Liver (tissue), 9 donors: ENCODE results near the gene GIPR. TPM values are rescaled to one million over a fixed set of nuclear protein-coding genes. Genes with fewer than 3 reads are reported as not detected.

Experiments used
- DNase-seq: peaks from one replicate; pipeline ENCODE4 v3.0.0-alpha.2; 2017; ENCODE audit warnings: low spot score
- H3K27ac ChIP-seq, 2 donors: one replicate each; pipeline ENCODE4 v1.7.0; 2013; ENCODE audit warnings: inconsistent platforms in 2 of 2, low read length in 2 of 2, control low read depth in 1 of 2, low read depth in 1 of 2, mild to moderate bottlenecking in 1 of 2
- H3K27me3 ChIP-seq, 4 donors: one replicate each; pipeline versions ENCODE4 v1.6.1 to v1.7.0; 2013; ENCODE audit warnings: low read length in 3 of 4, inconsistent platforms in 1 of 4, mild to moderate bottlenecking in 1 of 4, moderate library complexity in 1 of 4; ENCODE audit not compliant: control insufficient read depth in 4 of 4, insufficient read depth in 4 of 4
- H3K36me3 ChIP-seq, 4 donors: one replicate each; pipeline versions ENCODE4 v1.6.1 to v1.7.0; 2013; ENCODE audit warnings: low read length in 3 of 4, mild to moderate bottlenecking in 3 of 4, low read depth in 1 of 4, moderate library complexity in 1 of 4; ENCODE audit not compliant: control insufficient read depth in 4 of 4, insufficient read depth in 3 of 4
- H3K4me1 ChIP-seq, 4 donors: one replicate each; pipeline versions ENCODE4 v1.6.1 to v1.7.0; 2013; ENCODE audit warnings: low read length in 3 of 4, mild to moderate bottlenecking in 3 of 4, moderate library complexity in 1 of 4; ENCODE audit not compliant: control insufficient read depth in 4 of 4, insufficient read depth in 4 of 4
- H3K4me3 ChIP-seq, 3 donors: one replicate each; pipeline versions ENCODE4 v1.6.1 to v1.7.0; 2013; ENCODE audit warnings: low read length in 3 of 3, control low read depth in 1 of 3, low read depth in 1 of 3, mild to moderate bottlenecking in 1 of 3
- H3K9ac ChIP-seq, 2 donors: one replicate each; pipeline ENCODE4 v1.7.0; 2013; ENCODE audit warnings: low read length in 2 of 2, mild to moderate bottlenecking in 2 of 2, moderate library complexity in 2 of 2, control low read depth in 1 of 2, low read depth in 1 of 2
- H3K9me3 ChIP-seq, 4 donors: one replicate each; pipeline versions ENCODE4 v1.6.1 to v1.7.0; 2013; ENCODE audit warnings: low read length in 3 of 4; ENCODE audit not compliant: control insufficient read depth in 4 of 4
- ATF3 ChIP-seq: IDR thresholded peaks from 2 replicates; pipeline ENCODE4 v1.6.1; 2016; ENCODE audit warnings: antibody characterized with exemption
- CTCF ChIP-seq: fragments of 150-350 bp; IDR thresholded peaks from 2 replicates; pipeline ENCODE4 v1.5.1; 2017; ENCODE audit warnings: improper control_type of control experiment, low read depth, low read length; ENCODE audit not compliant: missing input control
- EGR1 ChIP-seq, 2 donors: IDR thresholded peaks; 2 replicates each; pipeline ENCODE4 v1.6.1; 2016 to 2018; ENCODE audit warnings: antibody characterized with exemption in 2 of 2, low read depth in 2 of 2
- FOXA1 ChIP-seq: IDR thresholded peaks from 2 replicates; pipeline ENCODE4 v1.6.1; 2016; ENCODE audit warnings: antibody characterized with exemption
- FOXA2 ChIP-seq: IDR thresholded peaks from 2 replicates; pipeline ENCODE4 v1.6.1; 2016; ENCODE audit warnings: antibody characterized with exemption
- GABPA ChIP-seq, 2 donors: IDR thresholded peaks in 1 of 2; conservative IDR thresholded peaks in 1 of 2; 2 replicates each; pipeline ENCODE4 v1.6.1; 2016; ENCODE audit warnings: antibody characterized with exemption in 2 of 2, mild to moderate bottlenecking in 1 of 2, moderate library complexity in 1 of 2
- HNF4A ChIP-seq, 2 donors: conservative IDR thresholded peaks; 2 replicates each; pipeline ENCODE4 v1.6.1; 2016; ENCODE audit warnings: antibody characterized with exemption in 2 of 2, mild to moderate bottlenecking in 2 of 2
- HNF4G ChIP-seq: IDR thresholded peaks from 2 replicates; pipeline ENCODE4 v1.6.1; 2016; ENCODE audit warnings: antibody characterized with exemption
- JUND ChIP-seq, 2 donors: IDR thresholded peaks; 2 replicates each; pipeline ENCODE4 v1.6.1; 2016; ENCODE audit warnings: antibody characterized with exemption in 2 of 2
- NR2F2 ChIP-seq: IDR thresholded peaks from 2 replicates; pipeline ENCODE4 v1.6.1; 2016; ENCODE audit warnings: antibody characterized with exemption
- REST ChIP-seq: IDR thresholded peaks from 2 replicates; pipeline ENCODE4 v1.6.1; 2016; ENCODE audit warnings: antibody characterized with exemption, mild to moderate bottlenecking
- RXRA ChIP-seq, 2 donors: IDR thresholded peaks; 2 replicates each; pipeline ENCODE4 v1.6.1; 2017 to 2018; ENCODE audit warnings: antibody characterized with exemption in 2 of 2, mild to moderate bottlenecking in 1 of 2
- SP1 ChIP-seq: IDR thresholded peaks from 2 replicates; pipeline ENCODE4 v1.6.1; 2018; ENCODE audit warnings: antibody characterized with exemption, mild to moderate bottlenecking
- TAF1 ChIP-seq: conservative IDR thresholded peaks from 2 replicates; pipeline ENCODE4 v1.6.1; 2016; ENCODE audit warnings: antibody characterized with exemption, mild to moderate bottlenecking
- YY1 ChIP-seq: IDR thresholded peaks from 2 replicates; pipeline ENCODE4 v1.6.1; 2016; ENCODE audit warnings: antibody characterized with exemption, mild to moderate bottlenecking
- WGBS: extraction: QIAGEN DNeasy Blood & Tissue Kit; methylation state at CpG from one replicate; pipeline ENCODE4 v1.1.7; 2013; 5-methylcytosine and 5-hydroxymethylcytosine counted together
- polyA plus RNA-seq, 2 donors: library from polyadenylated mRNA; stranded (reverse) in 1 of 2; unstranded in 1 of 2; fragments of 200-250 nt in 1 of 2; fragments of >200 nt in 1 of 2; fragmentation: Nextera tagmentation in 1 of 2; extraction: Ambion mirVana in 1 of 2; gene quantifications; one replicate each; pipeline versions ENCODE4 v1.2.1 to v1.2.3, GENCODE V29; 2013 to 2015
- total RNA-seq, 2 donors: library from RNA; depleted of rRNA; stranded (reverse); fragments of >200 nt; gene quantifications; one replicate each; pipeline ENCODE4 v1.2.3, GENCODE V29; 2014
- donor health status: healthy.
- donor health status: healthy.
- donor health status: healthy.
- donor health status: healthy.
- donor health status: healthy.

GIPR gene
- total and polyA plus RNA-seq, 4 donors, result 0.05 to 0.50 (median 0.07) TPM

- Histone ChIP-seq H3K36me3 (no peaks in the 10 kb centered on the region), H3K27ac (no peak overlapping the region), H3K27me3 (peaks cover 0 to 5% (median 2%) of the 10 kb centered on the region in 4 donors), H3K4me3 (no peak overlapping the region), H3K9ac (no peak overlapping the region), H3K9me3 (no peaks in the 10 kb centered on the region), H3K4me1 (peaks cover 0 to 8% (median 2%) of the 10 kb centered on the region in 4 donors)
- no peak for TF ChIP-seq YY1
- no peak for TF ChIP-seq CTCF
- TF ChIP-seq EGR1 (IDR thresholded peaks at IDR 0.05; ENCODE audit: low read depth in 2 of 2), result no peak
- no peak for TF ChIP-seq HNF4G
- TF ChIP-seq NR2F2, result no peak
- no peak for TF ChIP-seq GABPA (IDR thresholded peaks at IDR 0.05 in 1 of 2, conservative IDR thresholded peaks at IDR 0.05 in 1 of 2)
- no peak for TF ChIP-seq ATF3
- TF ChIP-seq FOXA1, result no peak
- no peak for TF ChIP-seq RXRA (IDR thresholded peaks at IDR 0.05)
- no peak for TF ChIP-seq SP1
- no peak for TF ChIP-seq TAF1
- TF ChIP-seq REST, result no peak
- no peak for TF ChIP-seq HNF4A (conservative IDR thresholded peaks at IDR 0.05)
- no peak for TF ChIP-seq JUND (IDR thresholded peaks at IDR 0.05)
- 86% methylated on average over 1 of the region's 1 CpG for WGBS
- no peak for DNase-seq
These were observed 4.2 kb upstream of the GIPR start for GRCh38 chr19:45663800-45664199.

GRCh38 chr19:45664575-45664974 lies 3.4 kb upstream of the GIPR start:
- H3K9ac ChIP-seq, result no peak overlapping the region
- no peaks in the 10 kb centered on the region for H3K36me3 ChIP-seq
- WGBS, result 81% methylated on average over 7 of the region's 7 CpGs
- no peak overlapping the region for H3K4me3 ChIP-seq
- H3K27ac ChIP-seq, result no peak overlapping the region
- TF ChIP-seq FOXA2, result no peak
- TF ChIP-seq JUND (IDR thresholded peaks at IDR 0.05), result no peak
- no peak for TF ChIP-seq EGR1 (IDR thresholded peaks at IDR 0.05; ENCODE audit: low read depth in 2 of 2)
- no peaks in the 10 kb centered on the region for H3K9me3 ChIP-seq
- no peak for DNase-seq
- peaks cover 0 to 14% (median 3%) of the 10 kb centered on the region in 4 donors for H3K4me1 ChIP-seq
- peaks cover 0 to 6% (median 2%) of the 10 kb centered on the region in 4 donors for H3K27me3 ChIP-seq
